ENCODE data around the gene SWT1.
"Not testable (repeated sequence)": the region's sequence is repeated elsewhere in the genome, so short reads cannot be mapped to it uniquely, and the experiment has no call there.

GRCh38 chr1:185321104-185321503 lies 164.1 kb downstream of the SWT1 start:
- not testable (repeated sequence) for TF ChIP-seq ISL1 (CRISPR knock-in tag; IDR thresholded peaks at IDR 0.05); ZNF8 (CRISPR knock-in tag; IDR thresholded peaks at IDR 0.05); PPARA (CRISPR knock-in tag; IDR thresholded peaks at IDR 0.05; ENCODE audit: borderline replicate concordance); ZC3H10 (CRISPR knock-in tag; IDR thresholded peaks at IDR 0.05); CSDC2 (CRISPR knock-in tag; IDR thresholded peaks at IDR 0.05)

Measured in SK-N-SH treated with all-trans-retinoic acid at 6 μM for 48 hours (cell line).